ENCODE measurements around the gene SENP2. TPM values are rescaled to one million over a fixed set of nuclear protein-coding genes. Genes with fewer than 3 reads are reported as not detected.

The SENP2 gene
- total and polyA plus RNA-seq, 10 of the 15 experiments (the other 5 are each of a cell fraction or from before 2014, with no cell fraction given), result 9.0 to 42.7 (median 25.1) TPM

DNA sequence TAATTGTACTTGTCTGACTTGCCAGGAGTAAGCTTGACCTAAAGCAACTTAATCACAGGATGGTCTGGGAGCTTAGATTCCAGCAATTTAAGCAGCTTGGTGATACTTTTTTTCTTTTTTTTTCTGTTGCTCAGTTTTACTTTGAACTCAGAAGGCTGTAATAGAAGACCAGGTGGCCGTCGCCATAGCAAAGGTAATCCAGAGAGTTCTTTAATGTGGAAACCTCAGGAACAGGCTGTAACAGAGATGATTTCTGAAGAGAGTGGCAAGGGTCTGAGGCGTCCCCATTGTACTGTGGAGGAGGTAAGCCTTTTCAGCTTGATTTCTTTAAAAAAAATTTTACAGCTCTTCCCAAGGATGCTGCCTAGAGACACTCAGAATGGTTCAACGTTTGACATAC lies 20.1 kb downstream of the SENP2 start:
- no TSS peak for BruUV-seq (replicated peaks)
- no peak for DNase-seq (ENCODE audit: low read depth, low spot score)
- Histone ChIP-seq H3K36me3 (ENCODE audit: control insufficient read depth in 2 of 2, insufficient read depth in 2 of 2, low read length in 1 of 2) (peaks cover 0 to 19% of the 10 kb centered on the region in 2 experiments), H3K4me3 (no peak overlapping the region), H3K4me1 (ENCODE audit: control insufficient read depth, insufficient read depth, low read length) (no peaks in the 10 kb centered on the region), H4K20me1 (ENCODE audit: control insufficient read depth, insufficient read depth) (no peaks in the 10 kb centered on the region), H3K79me2 (ENCODE audit: control insufficient read depth, insufficient read depth, low read length) (no peaks in the 10 kb centered on the region), H2AFZ (ENCODE audit: control insufficient read depth, low read depth, low read length) (no peak overlapping the region), H3K9ac (ENCODE audit: control insufficient read depth, insufficient read depth, low read length) (no peak overlapping the region), H3K9me3 (replicated peaks; ENCODE audit: control insufficient read depth, insufficient read depth, low read length) (no peaks in the 10 kb centered on the region), H3K4me2 (ENCODE audit: control insufficient read depth, insufficient read depth) (no peak overlapping the region), H3K27me3 (replicated peaks in 1 of 2; ENCODE audit: control insufficient read depth in 2 of 2, insufficient read depth in 2 of 2, low read length in 1 of 2) (no peaks in the 10 kb centered on the region), H3K27ac (ENCODE audit: control insufficient read depth, insufficient read depth) (no peak overlapping the region)
- ChIA-PET RAD21 (ENCODE audit: unreplicated experiment) (no interaction called here), SMC1A (ENCODE audit: uncharacterized antibody, unreplicated experiment) (no interaction called here), POLR2A (no interaction called here), CTCF (interaction anchor here (1.3 kb wide), 1 partner anchor 54 kb away, joined by 4 read pairs; no protein-coding TSS in a partner anchor)
- WGBS (ENCODE audit: insufficient coverage, insufficient replicate concordance, low lambda C conversion rate, missing lambda C conversion rate), result 98% methylated on average over 4 of the region's 4 CpGs
- in situ Hi-C loops (cut with MboI) (no loop called here), intact Hi-C loops (cut with micrococcal nuclease; ENCODE audit: unreplicated experiment) (no loop called here)
- TF ChIP-seq NFYB (IDR thresholded peaks at IDR 0.05; ENCODE audit: insufficient read depth, low read depth, low read length) (no peak), ZNF217 (IDR thresholded peaks at IDR 0.05) (no peak), HDAC6 (IDR thresholded peaks at IDR 0.05; ENCODE audit: unreplicated experiment) (no peak), EED (IDR thresholded peaks at IDR 0.05; ENCODE audit: low read depth) (no peak), CREM (IDR thresholded peaks at IDR 0.05; ENCODE audit: low read depth) (no peak), NFIC (IDR thresholded peaks at IDR 0.05; ENCODE audit: low read depth, low read length) (no peak), HDGF (IDR thresholded peaks at IDR 0.05) (no peak), POU2F2 (IDR thresholded peaks at IDR 0.05; ENCODE audit: borderline replicate concordance, low read depth, low read length) (no peak), RAD21 (IDR thresholded peaks at IDR 0.05; ENCODE audit: insufficient read depth, low read depth, low read length) (no peak), ESRRA (IDR thresholded peaks at IDR 0.05; ENCODE audit: low read length) (no peak), USF2 (IDR thresholded peaks at IDR 0.05; ENCODE audit: borderline replicate concordance, low read depth, low read length) (no peak), CBFB (IDR thresholded peaks at IDR 0.05; ENCODE audit: low read depth) (no peak), DPF2 (IDR thresholded peaks at IDR 0.05) (no peak), BRCA1 (IDR thresholded peaks at IDR 0.05; ENCODE audit: low read depth, low read length) (no peak), ATF7 (IDR thresholded peaks at IDR 0.05; ENCODE audit: low read depth) (no peak)
- TF ChIP-seq, protein P1, sequence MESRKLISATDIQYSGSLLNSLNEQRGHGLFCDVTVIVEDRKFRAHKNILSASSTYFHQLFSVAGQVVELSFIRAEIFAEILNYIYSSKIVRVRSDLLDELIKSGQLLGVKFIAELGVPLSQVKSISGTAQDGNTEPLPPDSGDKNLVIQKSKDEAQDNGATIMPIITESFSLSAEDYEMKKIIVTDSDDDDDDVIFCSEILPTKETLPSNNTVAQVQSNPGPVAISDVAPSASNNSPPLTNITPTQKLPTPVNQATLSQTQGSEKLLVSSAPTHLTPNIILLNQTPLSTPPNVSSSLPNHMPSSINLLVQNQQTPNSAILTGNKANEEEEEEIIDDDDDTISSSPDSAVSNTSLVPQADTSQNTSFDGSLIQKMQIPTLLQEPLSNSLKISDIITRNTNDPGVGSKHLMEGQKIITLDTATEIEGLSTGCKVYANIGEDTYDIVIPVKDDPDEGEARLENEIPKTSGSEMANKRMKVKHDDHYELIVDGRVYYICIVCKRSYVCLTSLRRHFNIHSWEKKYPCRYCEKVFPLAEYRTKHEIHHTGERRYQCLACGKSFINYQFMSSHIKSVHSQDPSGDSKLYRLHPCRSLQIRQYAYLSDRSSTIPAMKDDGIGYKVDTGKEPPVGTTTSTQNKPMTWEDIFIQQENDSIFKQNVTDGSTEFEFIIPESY (IDR thresholded peaks at IDR 0.05), result no peak
- TF ChIP-seq, protein P2, sequence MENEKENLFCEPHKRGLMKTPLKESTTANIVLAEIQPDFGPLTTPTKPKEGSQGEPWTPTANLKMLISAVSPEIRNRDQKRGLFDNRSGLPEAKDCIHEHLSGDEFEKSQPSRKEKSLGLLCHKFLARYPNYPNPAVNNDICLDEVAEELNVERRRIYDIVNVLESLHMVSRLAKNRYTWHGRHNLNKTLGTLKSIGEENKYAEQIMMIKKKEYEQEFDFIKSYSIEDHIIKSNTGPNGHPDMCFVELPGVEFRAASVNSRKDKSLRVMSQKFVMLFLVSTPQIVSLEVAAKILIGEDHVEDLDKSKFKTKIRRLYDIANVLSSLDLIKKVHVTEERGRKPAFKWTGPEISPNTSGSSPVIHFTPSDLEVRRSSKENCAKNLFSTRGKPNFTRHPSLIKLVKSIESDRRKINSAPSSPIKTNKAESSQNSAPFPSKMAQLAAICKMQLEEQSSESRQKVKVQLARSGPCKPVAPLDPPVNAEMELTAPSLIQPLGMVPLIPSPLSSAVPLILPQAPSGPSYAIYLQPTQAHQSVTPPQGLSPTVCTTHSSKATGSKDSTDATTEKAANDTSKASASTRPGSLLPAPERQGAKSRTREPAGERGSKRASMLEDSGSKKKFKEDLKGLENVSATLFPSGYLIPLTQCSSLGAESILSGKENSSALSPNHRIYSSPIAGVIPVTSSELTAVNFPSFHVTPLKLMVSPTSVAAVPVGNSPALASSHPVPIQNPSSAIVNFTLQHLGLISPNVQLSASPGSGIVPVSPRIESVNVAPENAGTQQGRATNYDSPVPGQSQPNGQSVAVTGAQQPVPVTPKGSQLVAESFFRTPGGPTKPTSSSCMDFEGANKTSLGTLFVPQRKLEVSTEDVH (IDR thresholded peaks at IDR 0.05; ENCODE audit: low read depth, partially characterized antibody), result no peak
- no peak for FAIRE-seq
- no peak for ATAC-seq

All from GM12878 (cell line).